HEK293T (cell line): ENCODE data around the gene HINFP.

Experiments
- CTBP1 ChIP-seq: fragments of 450-650 bp; IDR thresholded peaks from 2 replicates; pipeline ENCODE4 v1.6.1; 2016; ENCODE audit warnings: borderline replicate concordance
- FOXK2 ChIP-seq: fragments of 450-650 bp; IDR thresholded peaks from 2 replicates; pipeline ENCODE4 v1.6.1; 2016; ENCODE audit warnings: mild to moderate bottlenecking
- FOXM1 ChIP-seq: fragments of 450-650 bp; IDR thresholded peaks from 2 replicates; pipeline ENCODE4 v1.6.1; 2017; ENCODE audit warnings: mild to moderate bottlenecking, borderline replicate concordance
- HDGF ChIP-seq: fragments of 450-650 bp; IDR thresholded peaks from 2 replicates; pipeline ENCODE4 v1.6.1; 2017; ENCODE audit warnings: antibody characterized with exemption, borderline replicate concordance
- L3MBTL2 ChIP-seq: fragments of 450-650 bp; conservative IDR thresholded peaks from 2 replicates; pipeline ENCODE4 v1.6.1; 2016; ENCODE audit warnings: mild to moderate bottlenecking
- NFRKB ChIP-seq: fragments of 450-650 bp; IDR thresholded peaks from 2 replicates; pipeline ENCODE4 v1.6.1; 2016; ENCODE audit warnings: mild to moderate bottlenecking, moderate library complexity
- SP1 ChIP-seq: fragments of 450-650 bp; IDR thresholded peaks from 2 replicates; pipeline ENCODE4 v1.6.1; 2017
- ZNF384 ChIP-seq: fragments of 450-650 bp; IDR thresholded peaks from 2 replicates; pipeline ENCODE4 v1.6.1; 2016
- TF ChIP-seq, protein P1 (sequence below): fragments of 450-650 bp; IDR thresholded peaks from 2 replicates; pipeline ENCODE4 v1.6.1; 2016

DNA sequence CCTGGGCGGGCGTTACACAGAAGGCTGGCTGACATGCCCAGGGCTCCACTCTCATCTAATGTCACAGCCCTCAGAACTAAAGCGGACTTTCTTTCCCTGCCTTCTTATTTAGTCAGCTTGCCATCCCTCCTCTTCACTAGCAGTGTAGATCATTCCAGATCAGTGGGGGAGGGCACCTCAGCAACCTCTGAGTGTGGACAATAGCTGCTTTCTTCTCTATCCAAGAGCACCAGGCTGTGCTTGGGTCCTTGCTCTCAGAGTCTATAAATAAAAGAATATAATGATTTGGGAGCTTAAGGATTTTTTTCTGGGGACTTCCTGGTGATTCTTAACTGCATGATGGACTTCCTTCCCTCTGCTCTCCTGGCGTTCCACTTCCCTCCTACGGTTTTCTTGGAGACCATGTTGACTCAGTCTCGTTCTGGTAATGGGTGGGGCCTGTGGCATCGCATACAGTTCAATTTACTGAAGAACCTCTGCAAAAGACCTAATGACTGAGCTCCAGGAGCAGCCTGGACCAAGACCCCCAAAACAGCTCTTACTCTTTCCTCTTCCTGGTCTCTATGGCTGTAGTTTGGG, 39.6 kb upstream of the HINFP start:
- TF ChIP-seq NFRKB (no peak), L3MBTL2 (no peak), FOXM1 (no peak), SP1 (no peak), FOXK2 (no peak), HDGF (no peak), ZNF384 (no peak), CTBP1 (no peak)
- TF ChIP-seq, protein P1, sequence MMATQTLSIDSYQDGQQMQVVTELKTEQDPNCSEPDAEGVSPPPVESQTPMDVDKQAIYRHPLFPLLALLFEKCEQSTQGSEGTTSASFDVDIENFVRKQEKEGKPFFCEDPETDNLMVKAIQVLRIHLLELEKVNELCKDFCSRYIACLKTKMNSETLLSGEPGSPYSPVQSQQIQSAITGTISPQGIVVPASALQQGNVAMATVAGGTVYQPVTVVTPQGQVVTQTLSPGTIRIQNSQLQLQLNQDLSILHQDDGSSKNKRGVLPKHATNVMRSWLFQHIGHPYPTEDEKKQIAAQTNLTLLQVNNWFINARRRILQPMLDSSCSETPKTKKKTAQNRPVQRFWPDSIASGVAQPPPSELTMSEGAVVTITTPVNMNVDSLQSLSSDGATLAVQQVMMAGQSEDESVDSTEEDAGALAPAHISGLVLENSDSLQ = no peak
